Astrocyte of the cerebellum (primary cell): ENCODE measurements around the gene KDM4C.

Source experiments
- DNase-seq: peaks from one replicate; pipeline ENCODE4 v3.0.0-alpha.2; 2011; ENCODE audit warnings: low read depth
- H3K4me3 ChIP-seq: 2 replicates; pipeline ENCODE4 v1.5.1; 2011; ENCODE audit warnings: mild to moderate bottlenecking, low read depth, low read length, moderate library complexity
- CTCF ChIP-seq: IDR thresholded peaks from 2 replicates; pipeline ENCODE4 v1.5.1; 2012; ENCODE audit warnings: low read length, low read depth, moderate library complexity, mild to moderate bottlenecking; ENCODE audit errors: missing control alignments
- in situ Hi-C: cut with HindIII; loops from 2 replicates; pipeline ENCODE4 v1.10.0; 2017; ENCODE audit warnings: low sequenced_read_pairs

Gene KDM4C

GRCh38 chr9:7150153-7150890 lies 392.5 kb downstream of the KDM4C start:
- no peak for TF ChIP-seq CTCF
- in situ Hi-C loops = no loop called here
- DNase-seq = no peak
- no peak overlapping the region for H3K4me3 ChIP-seq

DNA sequence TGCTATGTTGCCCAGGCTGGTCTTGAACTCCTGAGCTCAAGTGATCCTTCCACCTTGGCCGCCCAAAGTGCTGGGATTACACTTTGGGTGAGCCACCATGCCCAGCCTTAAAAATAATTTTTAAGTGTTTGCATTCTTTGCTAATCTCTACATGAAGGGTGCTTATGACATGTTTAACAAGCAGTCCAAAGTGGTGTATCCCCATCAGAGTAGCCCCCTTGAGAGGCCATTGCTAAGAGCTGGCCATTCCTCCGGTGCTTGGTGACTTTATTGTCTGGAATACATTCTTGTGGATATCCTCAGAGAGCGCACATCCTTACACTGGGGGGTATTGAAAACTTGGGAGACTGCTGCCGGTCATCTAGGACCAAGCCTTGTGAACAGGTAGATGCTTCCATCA lies 395.4 kb downstream of the KDM4C start:
- no peak for TF ChIP-seq CTCF
- in situ Hi-C loops = no loop called here
- H3K4me3 ChIP-seq = no peak overlapping the region
- no peak for DNase-seq

DNA sequence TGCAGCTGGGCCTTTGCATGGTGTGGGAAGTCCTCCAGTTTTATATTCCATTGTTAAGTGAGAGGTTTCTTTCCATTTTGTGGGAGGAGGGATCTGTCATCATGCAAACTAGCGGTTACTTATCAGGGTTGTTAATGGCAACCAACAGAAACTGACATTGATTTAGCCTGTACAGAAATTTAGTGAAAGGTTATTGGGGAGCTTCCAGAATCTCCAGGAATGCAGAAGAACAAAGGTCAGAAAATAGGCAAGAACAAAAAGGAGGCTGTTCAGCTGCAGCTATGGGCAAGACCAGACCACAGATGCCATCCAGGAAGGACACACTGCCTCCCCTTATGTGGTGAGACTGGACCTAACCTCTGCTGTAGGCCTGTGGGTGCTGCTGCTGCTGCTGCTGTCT lies 395.8 kb downstream of the KDM4C start:
- in situ Hi-C loops = no loop called here
- no peak for TF ChIP-seq CTCF
- no peak overlapping the region for H3K4me3 ChIP-seq
- DNase-seq = no peak

DNA sequence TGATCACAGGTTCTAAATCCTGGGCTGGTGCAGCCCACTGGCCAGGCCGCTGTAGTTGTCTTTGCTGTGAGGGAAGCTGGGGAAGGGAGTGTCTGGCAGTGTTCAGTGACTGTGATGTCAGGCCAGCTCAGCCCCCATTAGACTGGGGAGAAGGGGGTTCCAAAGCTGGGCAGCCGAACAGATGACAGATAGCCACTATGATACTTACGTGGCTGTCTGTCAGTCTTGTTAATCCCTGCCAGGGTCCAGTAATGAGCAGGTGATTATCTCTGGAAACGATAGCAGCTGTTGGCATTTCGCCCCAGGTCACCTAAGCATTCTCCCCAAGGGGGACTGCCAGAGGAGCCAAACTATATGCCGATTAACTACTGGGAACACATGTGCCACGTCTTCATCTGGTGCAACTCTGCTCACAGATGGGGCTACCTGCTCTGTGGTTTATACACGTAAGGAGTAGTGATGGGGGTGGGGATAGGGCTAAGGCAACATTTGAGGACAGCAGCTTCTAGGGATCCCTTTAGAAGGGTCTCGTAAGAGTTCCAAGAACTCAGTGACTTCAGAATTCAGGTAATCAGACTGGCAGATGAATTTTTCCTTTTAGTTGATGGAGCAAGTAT lies 396.3 kb downstream of the KDM4C start:
- H3K4me3 ChIP-seq = no peak overlapping the region
- TF ChIP-seq CTCF = no peak
- in situ Hi-C loops = no loop called here
- no peak for DNase-seq

DNA sequence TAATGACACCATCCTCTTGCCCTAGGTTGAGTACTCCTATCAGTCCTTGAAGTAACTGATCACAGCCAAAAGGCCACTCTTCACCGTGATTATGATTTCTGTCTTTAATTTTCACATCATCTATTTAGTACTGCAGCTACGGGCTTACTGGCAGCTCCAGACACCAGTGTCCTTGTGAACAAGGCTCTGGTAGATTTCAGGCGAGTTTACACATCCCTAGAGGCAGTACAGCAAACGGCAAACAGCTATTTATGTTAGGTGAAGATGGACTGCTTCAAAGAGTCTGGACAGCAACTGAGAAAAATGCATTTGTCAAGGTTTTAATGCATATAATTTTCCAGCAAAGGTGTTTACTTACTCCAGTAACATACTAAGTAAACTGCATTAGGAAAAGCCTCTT lies 396.9 kb downstream of the KDM4C start:
- in situ Hi-C loops = no loop called here
- TF ChIP-seq CTCF = no peak
- H3K4me3 ChIP-seq = no peak overlapping the region
- no peak for DNase-seq

- no peak for TF ChIP-seq CTCF
- no peak overlapping the region for H3K4me3 ChIP-seq
- in situ Hi-C loops = no loop called here
- no peak for DNase-seq
These were observed 403.7 kb downstream of the KDM4C start for GRCh38 chr9:7161469-7161868.
